GM21526 (cell line): Measurements from ENCODE around the gene TGFA.
"Not testable (repeated sequence)": the region's sequence is repeated elsewhere in the genome, so short reads cannot be mapped to it uniquely, and the experiment has no call there.

ENCODE experiments used
- ATAC-seq: cut with Tn5 transposase; IDR thresholded peaks from one replicate; pipeline ENCODE4 v1.9.1; 2021; ENCODE audit warnings: moderate library complexity; ENCODE audit not compliant: unreplicated experiment, low FRiP score

The TGFA gene

GRCh38 chr2:70467831-70468779 is 85.5 kb downstream of the TGFA start:
- ATAC-seq, result no peak

GRCh38 chr2:70467237-70467636 is 86.4 kb downstream of the TGFA start:
- no peak for ATAC-seq

GRCh38 chr2:70466647-70467046 is 87.0 kb downstream of the TGFA start:
- not testable (repeated sequence) for ATAC-seq

GRCh38 chr2:70463997-70464396 is 89.6 kb downstream of the TGFA start:
- ATAC-seq, result no peak

- no peak for ATAC-seq
Observed at GRCh38 chr2:70463581-70463980, 90.0 kb downstream of the TGFA start.

GRCh38 chr2:70461981-70462876 is 91.4 kb downstream of the TGFA start:
- ATAC-seq, result no peak

- no peak for ATAC-seq
Observed at GRCh38 chr2:70461414-70461813, 92.2 kb downstream of the TGFA start.

- no peak for ATAC-seq
Observed at GRCh38 chr2:70460333-70460732, 93.3 kb downstream of the TGFA start.

GRCh38 chr2:70458661-70459060 is 95.0 kb downstream of the TGFA start:
- ATAC-seq, result no peak

GRCh38 chr2:70456585-70457495 is 96.8 kb downstream of the TGFA start:
- ATAC-seq, result no peak

- ATAC-seq, result no peak
Observed at GRCh38 chr2:70454936-70455544, 98.6 kb downstream of the TGFA start.

GRCh38 chr2:70450641-70451250 is 102.9 kb downstream of the TGFA start:
- no peak for ATAC-seq

GRCh38 chr2:70448041-70448440 is 105.6 kb downstream of the TGFA start:
- no peak for ATAC-seq

GRCh38 chr2:70443726-70444125 is 109.9 kb downstream of the TGFA start:
- no peak for ATAC-seq

GRCh38 chr2:70443078-70443465 is 110.6 kb downstream of the TGFA start:
- ATAC-seq, result no peak

GRCh38 chr2:70442301-70443077 is 111.1 kb downstream of the TGFA start:
- no peak for ATAC-seq

GRCh38 chr2:70440621-70441020 is 113.0 kb downstream of the TGFA start:
- no peak for ATAC-seq

- ATAC-seq, result no peak
Observed at GRCh38 chr2:70435138-70435537, 118.5 kb downstream of the TGFA start.

- ATAC-seq, result no peak
Observed at GRCh38 chr2:70433315-70433714, 120.3 kb downstream of the TGFA start.
